SU-DHL-6 (cell line): ENCODE data around the gene SEMA5A.

Experiments
- H2AFZ ChIP-seq: fragments of 200-600 bp; sonication (generic); 2 replicates; pipeline ENCODE4 v1.6.1; 2014; ENCODE audit warnings: low read depth, mild to moderate bottlenecking, moderate library complexity, mixed read lengths, antibody characterized with exemption, low read length; ENCODE audit not compliant: severe bottlenecking
- H3F3A ChIP-seq: fragments of 200-600 bp; shearing (Covaris generic); 2 replicates; pipeline ENCODE4 v1.6.0; 2016; ENCODE audit warnings: antibody characterized with exemption, mild to moderate bottlenecking; ENCODE audit not compliant: insufficient read depth
- H3K27ac ChIP-seq: fragments of 200-600 bp; sonication (generic); 2 replicates; pipeline ENCODE4 v1.5.1; 2016; ENCODE audit warnings: low read depth, mild to moderate bottlenecking, low read length, moderate library complexity, mixed read lengths
- H3K27me3 ChIP-seq: fragments of 200-600 bp; sonication (generic), shearing (Covaris generic); 2 replicates; pipeline ENCODE4 v1.6.0; 2014; ENCODE audit warnings: mild to moderate bottlenecking, low read length
- H3K36me3 ChIP-seq: fragments of 200-600 bp; sonication (generic); 2 replicates; pipeline ENCODE4 v1.6.1; 2014; ENCODE audit warnings: mild to moderate bottlenecking, low read length, mixed read lengths
- H3K4me2 ChIP-seq: fragments of 300-600, 200-600 bp; shearing (Covaris generic), sonication (generic); 2 replicates; pipeline ENCODE4 v1.6.0; 2014; ENCODE audit warnings: low read length, low read depth, mild to moderate bottlenecking; ENCODE audit not compliant: poor library complexity, severe bottlenecking
- H3K4me3 ChIP-seq: fragments of 200-600 bp; sonication (generic); 2 replicates; pipeline ENCODE4 v1.5.1; 2014; ENCODE audit warnings: antibody characterized with exemption, low read length, mild to moderate bottlenecking, mixed read lengths; ENCODE audit not compliant: insufficient read depth, poor library complexity, severe bottlenecking
- H3K79me2 ChIP-seq: fragments of 200-600 bp; sonication (generic); 2 replicates; pipeline ENCODE4 v1.6.1; 2014; ENCODE audit warnings: mild to moderate bottlenecking, low read length, moderate library complexity; ENCODE audit not compliant: insufficient read depth
- H3K9ac ChIP-seq: fragments of 200-600 bp; sonication (generic); 2 replicates; pipeline ENCODE4 v1.7.0; 2014; ENCODE audit warnings: mild to moderate bottlenecking, low read length
- H3K9me2 ChIP-seq: fragments of 200-600 bp; sonication (generic); replicated peaks from 2 replicates; pipeline ENCODE4 v1.6.1; 2014; ENCODE audit warnings: low read length; ENCODE audit not compliant: insufficient read depth
- H3K9me3 ChIP-seq: fragments of 200-600 bp; sonication (generic); 2 replicates; pipeline ENCODE4 v1.6.1; 2014; ENCODE audit warnings: low read length, mixed read lengths; ENCODE audit not compliant: insufficient read depth
- H4K20me1 ChIP-seq: fragments of 200-600 bp; sonication (generic); 2 replicates; pipeline ENCODE4 v1.6.1; 2014; ENCODE audit warnings: low read depth, mild to moderate bottlenecking, antibody characterized with exemption, low read length, moderate library complexity, mixed read lengths
- CTCF ChIP-seq: fragments of 200-600 bp; sonication (generic); IDR thresholded peaks from one replicate; pipeline ENCODE4 v1.5.1; 2017; ENCODE audit warnings: antibody characterized with exemption, mild to moderate bottlenecking, low read length, moderate library complexity; ENCODE audit not compliant: insufficient read depth, poor library complexity, severe bottlenecking
- EZH2phosphoT487 ChIP-seq: fragments of 200-600 bp; sonication (generic), shearing (Covaris generic); conservative IDR thresholded peaks from 2 replicates; pipeline ENCODE4 v1.6.1; 2018; ENCODE audit warnings: mild to moderate bottlenecking, antibody characterized with exemption, low read length, moderate library complexity, mixed read lengths

SEMA5A gene

DNA sequence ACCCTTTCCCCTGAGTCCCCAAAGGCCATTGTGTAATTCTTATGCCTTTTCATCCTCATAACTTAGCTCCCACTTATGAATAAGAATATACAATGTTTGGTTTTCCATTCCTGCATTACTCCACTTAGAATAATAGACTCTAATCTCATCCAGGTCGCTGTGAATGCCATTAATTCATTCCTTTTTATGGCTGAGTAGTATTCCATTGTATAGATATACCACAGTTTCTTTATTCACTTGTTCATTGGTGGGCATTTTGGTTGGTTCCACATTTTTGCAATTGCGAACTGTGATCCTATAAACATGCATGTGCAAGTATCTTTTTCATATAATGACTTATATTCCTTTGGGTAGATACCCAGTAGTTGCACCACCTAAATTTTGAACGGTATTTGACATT lies 101.5 kb downstream of the SEMA5A start:
- Histone ChIP-seq H3K36me3 (no peaks in the 10 kb centered on the region), H3K9me2 (no peaks in the 10 kb centered on the region), H3K4me2 (no peak overlapping the region), H3K9me3 (no peaks in the 10 kb centered on the region), H3K27me3 (no peaks in the 10 kb centered on the region), H3K27ac (no peak overlapping the region), H3F3A (no peaks in the 10 kb centered on the region), H3K4me3 (no peak overlapping the region), H3K79me2 (no peaks in the 10 kb centered on the region), H4K20me1 (no peaks in the 10 kb centered on the region), H2AFZ (no peak overlapping the region), H3K9ac (no peak overlapping the region)
- TF ChIP-seq EZH2phosphoT487 (no peak), CTCF (no peak)

GRCh38 chr5:9441610-9442009 lies 104.3 kb downstream of the SEMA5A start:
- H3K4me2 ChIP-seq, result no peak overlapping the region
- H3K79me2 ChIP-seq, result no peaks in the 10 kb centered on the region
- no peaks in the 10 kb centered on the region for H3K9me2 ChIP-seq
- no peak overlapping the region for H2AFZ ChIP-seq
- no peak overlapping the region for H3K27ac ChIP-seq
- no peaks in the 10 kb centered on the region for H3K27me3 ChIP-seq
- H3F3A ChIP-seq, result no peaks in the 10 kb centered on the region
- no peaks in the 10 kb centered on the region for H3K9me3 ChIP-seq
- no peaks in the 10 kb centered on the region for H4K20me1 ChIP-seq
- H3K9ac ChIP-seq, result no peak overlapping the region
- TF ChIP-seq EZH2phosphoT487 (no peak), CTCF (no peak)
- no peaks in the 10 kb centered on the region for H3K36me3 ChIP-seq
- H3K4me3 ChIP-seq, result no peak overlapping the region

DNA sequence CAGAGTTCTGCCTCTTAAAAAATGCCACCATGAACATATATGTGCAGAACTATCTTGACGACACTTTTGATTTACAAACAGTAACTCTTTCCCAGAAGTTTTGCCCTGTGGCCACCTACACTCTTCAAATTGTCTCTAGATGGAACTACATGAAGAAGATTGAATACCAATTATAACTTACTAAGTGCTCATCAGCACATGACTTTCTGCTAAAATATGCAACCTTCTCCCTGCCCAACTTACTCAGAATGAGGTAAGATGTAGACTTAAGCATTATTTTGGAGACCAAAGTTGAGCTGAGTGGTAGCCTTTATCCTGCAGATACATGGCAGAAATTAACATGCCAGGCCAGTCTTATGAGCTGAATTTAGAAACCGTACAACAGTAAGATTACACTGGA lies 105.4 kb downstream of the SEMA5A start:
- no peak for TF ChIP-seq EZH2phosphoT487
- TF ChIP-seq CTCF, result no peak
- Histone ChIP-seq H4K20me1 (no peaks in the 10 kb centered on the region), H3K27ac (no peak overlapping the region), H3K36me3 (no peaks in the 10 kb centered on the region), H3K27me3 (no peaks in the 10 kb centered on the region), H2AFZ (no peak overlapping the region), H3K4me3 (no peak overlapping the region), H3F3A (no peaks in the 10 kb centered on the region), H3K79me2 (no peaks in the 10 kb centered on the region), H3K9ac (no peak overlapping the region), H3K9me3 (no peaks in the 10 kb centered on the region), H3K4me2 (no peak overlapping the region), H3K9me2 (no peaks in the 10 kb centered on the region)
